Myocyte (in vitro differentiated cells): Measurements from ENCODE around the gene ADARB1. TPM values are rescaled to one million over a fixed set of nuclear protein-coding genes. Genes with fewer than 3 reads are reported as not detected.

Experiments
- DNase-seq: peaks from one replicate; pipeline ENCODE4 v3.0.0-alpha.2; 2012; ENCODE audit warnings: low read depth
- total RNA-seq: library from RNA; depleted of rRNA; stranded (reverse); fragments of >200 nt; gene quantifications from 2 replicates; pipeline ENCODE4 v1.2.3, GENCODE V29; 2014

Gene ADARB1
- total RNA-seq, 1 donor from 2014 or later, result 15.9 TPM

GRCh38 chr21:45220714-45221490, 146.5 kb downstream of the ADARB1 start:
- DNase-seq, result no peak

- DNase-seq, result no peak
Measured at GRCh38 chr21:45222001-45222400, 147.6 kb downstream of the ADARB1 start.

GRCh38 chr21:45223236-45224185, 149.1 kb downstream of the ADARB1 start:
- no peak for DNase-seq

GRCh38 chr21:45224189-45224938, 150.0 kb downstream of the ADARB1 start:
- DNase-seq, result no peak

GRCh38 chr21:45225041-45225740, 150.8 kb downstream of the ADARB1 start:
- DNase-seq, result no peak

- DNase-seq, result no peak
Measured at GRCh38 chr21:45225741-45226327, 151.5 kb downstream of the ADARB1 start.

- DNase-seq, result no peak
Measured at GRCh38 chr21:45226540-45227326, 152.4 kb downstream of the ADARB1 start.

GRCh38 chr21:45227735-45228134, 153.4 kb downstream of the ADARB1 start:
- peak; percentile 68 for DNase-seq

- DNase-seq, result peak; percentile 95
Measured at GRCh38 chr21:45228171-45228641, 153.8 kb downstream of the ADARB1 start.

GRCh38 chr21:45228656-45229240, 154.4 kb downstream of the ADARB1 start:
- no peak for DNase-seq

- no peak for DNase-seq
Measured at GRCh38 chr21:45231705-45232104, 157.3 kb downstream of the ADARB1 start.

- no peak for DNase-seq
Measured at GRCh38 chr21:45234127-45234526, 159.7 kb downstream of the ADARB1 start.

- DNase-seq, result no peak
Measured at GRCh38 chr21:45234965-45235364, 160.6 kb downstream of the ADARB1 start.

- DNase-seq, result no peak
Measured at GRCh38 chr21:45235488-45235887, 161.1 kb downstream of the ADARB1 start.

- no peak for DNase-seq
Measured at GRCh38 chr21:45236481-45236880, 162.1 kb downstream of the ADARB1 start.

- DNase-seq, result no peak
Measured at GRCh38 chr21:45237401-45237800, 163.0 kb downstream of the ADARB1 start.

- DNase-seq, result no peak
Measured at GRCh38 chr21:45241357-45241756, 167.0 kb downstream of the ADARB1 start.

GRCh38 chr21:45243603-45244002, 169.2 kb downstream of the ADARB1 start:
- DNase-seq, result no peak

- no peak for DNase-seq
Measured at GRCh38 chr21:45244799-45245340, 170.5 kb downstream of the ADARB1 start.
